ENCODE results near the gene CRB1. TPM values are rescaled to one million over a fixed set of nuclear protein-coding genes. Genes with fewer than 3 reads are reported as not detected.
A peak's percentile ranks its signal among the peaks of the same experiment; 100 is the strongest.

The CRB1 gene
- total RNA-seq, 4 donors from 2014 or later = 0.12 to 0.54 (median 0.33) TPM

- no peak for ATAC-seq
- Histone ChIP-seq H3K9me3 (no peaks in the 10 kb centered on the region), H3K36me3 (no peaks in the 10 kb centered on the region), H3K4me3 (no peak overlapping the region), H3K27ac (no peak overlapping the region), H3K4me1 (no peaks in the 10 kb centered on the region), H3K27me3 (no peaks in the 10 kb centered on the region)
- TF ChIP-seq POLR2AphosphoS5 (IDR thresholded peaks at IDR 0.05) (no peak), POLR2A (IDR thresholded peaks at IDR 0.05) (no peak), EP300 (IDR thresholded peaks at IDR 0.05) (no peak)
- TF ChIP-seq, protein P1, sequence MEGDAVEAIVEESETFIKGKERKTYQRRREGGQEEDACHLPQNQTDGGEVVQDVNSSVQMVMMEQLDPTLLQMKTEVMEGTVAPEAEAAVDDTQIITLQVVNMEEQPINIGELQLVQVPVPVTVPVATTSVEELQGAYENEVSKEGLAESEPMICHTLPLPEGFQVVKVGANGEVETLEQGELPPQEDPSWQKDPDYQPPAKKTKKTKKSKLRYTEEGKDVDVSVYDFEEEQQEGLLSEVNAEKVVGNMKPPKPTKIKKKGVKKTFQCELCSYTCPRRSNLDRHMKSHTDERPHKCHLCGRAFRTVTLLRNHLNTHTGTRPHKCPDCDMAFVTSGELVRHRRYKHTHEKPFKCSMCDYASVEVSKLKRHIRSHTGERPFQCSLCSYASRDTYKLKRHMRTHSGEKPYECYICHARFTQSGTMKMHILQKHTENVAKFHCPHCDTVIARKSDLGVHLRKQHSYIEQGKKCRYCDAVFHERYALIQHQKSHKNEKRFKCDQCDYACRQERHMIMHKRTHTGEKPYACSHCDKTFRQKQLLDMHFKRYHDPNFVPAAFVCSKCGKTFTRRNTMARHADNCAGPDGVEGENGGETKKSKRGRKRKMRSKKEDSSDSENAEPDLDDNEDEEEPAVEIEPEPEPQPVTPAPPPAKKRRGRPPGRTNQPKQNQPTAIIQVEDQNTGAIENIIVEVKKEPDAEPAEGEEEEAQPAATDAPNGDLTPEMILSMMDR (IDR thresholded peaks at IDR 0.05) = no peak
- WGBS, 2 donors (ENCODE audit: low coverage in 1 of 2) = 70 to 89% methylated on average over 2 of the region's 2 CpGs
Observed at GRCh38 chr1:197321811-197322210, 53.8 kb downstream of the CRB1 start.

DNA sequence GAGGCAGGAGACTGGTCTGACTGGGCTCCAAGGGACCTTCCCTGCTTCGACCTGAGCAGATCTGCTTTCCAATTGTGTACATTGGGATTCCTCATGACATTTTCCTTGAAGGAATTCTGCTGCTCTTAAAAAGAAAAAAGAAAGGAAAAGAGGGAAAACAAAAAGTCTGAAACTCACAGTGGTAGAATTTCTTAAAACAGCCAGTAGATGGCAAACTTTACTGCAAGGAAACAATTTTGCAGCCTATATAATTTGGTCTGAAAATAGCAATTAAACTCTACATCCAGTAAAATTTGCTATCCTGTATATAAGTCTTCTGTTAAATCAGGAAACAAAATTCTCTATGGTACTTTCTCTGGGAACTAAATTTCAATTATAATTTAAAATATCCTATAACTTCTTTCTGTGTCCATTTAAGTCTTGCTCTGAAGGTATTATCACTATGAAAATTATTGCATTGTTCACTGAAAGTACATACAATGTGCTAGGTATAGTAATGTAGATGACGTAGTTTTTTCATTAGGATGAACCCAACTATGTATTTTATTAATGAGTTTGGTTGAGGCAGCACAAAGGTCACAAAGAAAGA is 59.8 kb downstream of the CRB1 start:
- no peaks in the 10 kb centered on the region for H3K36me3 ChIP-seq
- no peaks in the 10 kb centered on the region for H3K9me3 ChIP-seq
- H3K4me3 ChIP-seq = no peak overlapping the region
- no peaks in the 10 kb centered on the region for H3K27me3 ChIP-seq
- 14 to 30% methylated on average over 2 of the region's 2 CpGs for WGBS, 2 donors (ENCODE audit: low coverage in 1 of 2)
- H3K4me1 ChIP-seq = no peaks in the 10 kb centered on the region
- no peak for ATAC-seq
- H3K27ac ChIP-seq = no peak overlapping the region
- TF ChIP-seq, protein P1 (IDR thresholded peaks at IDR 0.05) = peak in 3 of 4 experiments; percentile 18 to 47 (median 18)
- TF ChIP-seq POLR2AphosphoS5 (IDR thresholded peaks at IDR 0.05) = no peak
- no peak for TF ChIP-seq POLR2A (IDR thresholded peaks at IDR 0.05)
- TF ChIP-seq EP300 (IDR thresholded peaks at IDR 0.05) = no peak

GRCh38 chr1:197330213-197330612 is 62.2 kb downstream of the CRB1 start:
- no peaks in the 10 kb centered on the region for H3K36me3 ChIP-seq
- no peaks in the 10 kb centered on the region for H3K9me3 ChIP-seq
- H3K27me3 ChIP-seq = no peaks in the 10 kb centered on the region
- H3K27ac ChIP-seq = no peak overlapping the region
- ATAC-seq = no peak
- no peaks in the 10 kb centered on the region for H3K4me1 ChIP-seq
- TF ChIP-seq POLR2A (IDR thresholded peaks at IDR 0.05) (no peak), POLR2AphosphoS5 (IDR thresholded peaks at IDR 0.05) (no peak), EP300 (IDR thresholded peaks at IDR 0.05) (no peak)
- TF ChIP-seq, protein P1 (IDR thresholded peaks at IDR 0.05) = no peak
- no peak overlapping the region for H3K4me3 ChIP-seq
- WGBS, 2 donors (ENCODE audit: low coverage in 1 of 2) = 57 to 66% methylated on average over 4 of the region's 4 CpGs

GRCh38 chr1:197331565-197331964 is 63.5 kb downstream of the CRB1 start:
- no peaks in the 10 kb centered on the region for H3K4me1 ChIP-seq
- H3K27me3 ChIP-seq = no peaks in the 10 kb centered on the region
- no peak overlapping the region for H3K27ac ChIP-seq
- WGBS, 2 donors (ENCODE audit: low coverage in 1 of 2) = 87 to 98% methylated on average over 5 of the region's 5 CpGs
- H3K9me3 ChIP-seq = no peaks in the 10 kb centered on the region
- TF ChIP-seq EP300 (IDR thresholded peaks at IDR 0.05) (no peak), POLR2A (IDR thresholded peaks at IDR 0.05) (no peak), POLR2AphosphoS5 (IDR thresholded peaks at IDR 0.05) (no peak)
- TF ChIP-seq, protein P1 (IDR thresholded peaks at IDR 0.05) = no peak
- H3K4me3 ChIP-seq = no peak overlapping the region
- ATAC-seq = no peak
- H3K36me3 ChIP-seq = no peaks in the 10 kb centered on the region

DNA sequence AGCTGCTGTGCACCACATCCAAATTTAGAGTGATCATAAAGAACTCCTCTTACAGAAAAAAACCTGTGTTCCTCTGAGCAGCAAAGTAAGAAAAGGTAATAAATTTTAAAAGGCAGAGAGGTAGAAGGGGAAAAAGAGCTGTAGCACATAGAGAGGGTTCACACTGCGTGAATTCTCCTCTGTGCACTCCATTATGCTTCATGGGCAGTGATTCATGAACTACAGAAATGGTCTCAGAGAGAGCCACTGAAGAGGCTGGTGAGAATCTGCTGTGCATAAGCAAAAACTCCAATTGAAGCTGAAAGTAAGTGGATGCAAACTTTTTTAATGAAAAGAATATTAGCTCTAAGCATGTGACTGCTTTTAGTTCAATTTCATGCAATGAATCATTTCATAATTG is 65.0 kb downstream of the CRB1 start:
- H3K27me3 ChIP-seq = no peaks in the 10 kb centered on the region
- H3K9me3 ChIP-seq = no peaks in the 10 kb centered on the region
- no peak overlapping the region for H3K27ac ChIP-seq
- no peaks in the 10 kb centered on the region for H3K36me3 ChIP-seq
- TF ChIP-seq, protein P1 (IDR thresholded peaks at IDR 0.05) = no peak
- TF ChIP-seq POLR2AphosphoS5 (IDR thresholded peaks at IDR 0.05) (no peak), POLR2A (IDR thresholded peaks at IDR 0.05) (no peak), EP300 (IDR thresholded peaks at IDR 0.05) (no peak)
- 100% methylated on average over 1 of the region's 1 CpG; no CpG with 5 or more reads in 1 of the 2 donors for WGBS, 2 donors (ENCODE audit: low coverage in 1 of 2)
- no peak overlapping the region for H3K4me3 ChIP-seq
- no peak for ATAC-seq
- no peaks in the 10 kb centered on the region for H3K4me1 ChIP-seq

Measured in gastroesophageal sphincter (tissue), 4 donors.